IMR-90 (cell line): ENCODE results near the gene C1QTNF8.

Experiments used
- CEBPB ChIP-seq: IDR thresholded peaks from 2 replicates; pipeline ENCODE4 v1.6.1; 2012; ENCODE audit warnings: low read depth, low read length, improper control_type of control experiment
- MXI1 ChIP-seq: IDR thresholded peaks from 2 replicates; pipeline ENCODE4 v1.6.1; 2012; ENCODE audit warnings: low read depth, mild to moderate bottlenecking, low read length, moderate library complexity, borderline replicate concordance
- POLR2A ChIP-seq: IDR thresholded peaks from 2 replicates; pipeline ENCODE4 v1.6.1; 2012; ENCODE audit warnings: mild to moderate bottlenecking, low read depth, low read length
- TF ChIP-seq, protein P1 (sequence below): conservative IDR thresholded peaks from 2 replicates; pipeline ENCODE4 v1.5.1; 2012; ENCODE audit warnings: mild to moderate bottlenecking, low read depth, low read length, improper control_type of control experiment

DNA sequence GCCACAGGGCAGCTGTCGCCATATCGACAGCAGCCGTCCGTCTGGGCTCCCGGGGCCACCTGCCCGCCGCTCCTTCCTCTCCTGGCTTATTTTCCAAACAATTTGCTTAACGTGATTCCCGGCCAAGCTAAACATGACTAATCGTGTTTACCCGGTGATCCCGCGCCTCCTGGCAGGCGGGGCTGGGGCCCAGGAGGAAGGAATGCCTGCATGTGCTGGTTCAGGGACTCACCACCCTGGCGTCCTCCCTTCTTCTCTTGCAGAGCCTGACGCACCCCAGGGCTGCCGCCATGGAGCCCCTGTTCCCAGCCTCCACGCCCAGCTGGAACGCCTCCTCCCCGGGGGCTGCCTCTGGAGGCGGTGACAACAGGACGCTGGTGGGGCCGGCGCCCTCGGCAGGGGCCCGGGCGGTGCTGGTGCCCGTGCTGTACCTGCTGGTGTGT lies 17.4 kb downstream of the C1QTNF8 start:
- TF ChIP-seq POLR2A (no peak), MXI1 (no peak), CEBPB (no peak)
- TF ChIP-seq, protein P1, sequence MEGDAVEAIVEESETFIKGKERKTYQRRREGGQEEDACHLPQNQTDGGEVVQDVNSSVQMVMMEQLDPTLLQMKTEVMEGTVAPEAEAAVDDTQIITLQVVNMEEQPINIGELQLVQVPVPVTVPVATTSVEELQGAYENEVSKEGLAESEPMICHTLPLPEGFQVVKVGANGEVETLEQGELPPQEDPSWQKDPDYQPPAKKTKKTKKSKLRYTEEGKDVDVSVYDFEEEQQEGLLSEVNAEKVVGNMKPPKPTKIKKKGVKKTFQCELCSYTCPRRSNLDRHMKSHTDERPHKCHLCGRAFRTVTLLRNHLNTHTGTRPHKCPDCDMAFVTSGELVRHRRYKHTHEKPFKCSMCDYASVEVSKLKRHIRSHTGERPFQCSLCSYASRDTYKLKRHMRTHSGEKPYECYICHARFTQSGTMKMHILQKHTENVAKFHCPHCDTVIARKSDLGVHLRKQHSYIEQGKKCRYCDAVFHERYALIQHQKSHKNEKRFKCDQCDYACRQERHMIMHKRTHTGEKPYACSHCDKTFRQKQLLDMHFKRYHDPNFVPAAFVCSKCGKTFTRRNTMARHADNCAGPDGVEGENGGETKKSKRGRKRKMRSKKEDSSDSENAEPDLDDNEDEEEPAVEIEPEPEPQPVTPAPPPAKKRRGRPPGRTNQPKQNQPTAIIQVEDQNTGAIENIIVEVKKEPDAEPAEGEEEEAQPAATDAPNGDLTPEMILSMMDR = no peak
